Sciatic nerve (tissue), 2 donors: ENCODE results near the gene ABCG1. TPM values are rescaled to one million over a fixed set of nuclear protein-coding genes. Genes with fewer than 3 reads are reported as not detected.
A peak's percentile ranks its signal among the peaks of the same experiment; 100 is the strongest.
"Not testable (repeated sequence)": the region's sequence is repeated elsewhere in the genome, so short reads cannot be mapped to it uniquely, and the experiment has no call there.

Source experiments
- ATAC-seq: fragments of 200-7000 bp; cut with Tn5 transposase; one replicate; pipeline ENCODE4 v1.9.1; 2020; ENCODE audit warnings: mild to moderate bottlenecking, moderate library complexity
- DNase-seq: peaks from one replicate; pipeline ENCODE4 v3.0.0-alpha.2; 2020; ENCODE audit warnings: low spot score
- intact Hi-C: fragments of 100-400 bp; cut with DNase I; formaldehyde crosslinking; loops from one replicate; pipeline ENCODE4 v1.14.2; 2022
- total RNA-seq: library from RNA; stranded (reverse); fragmentation: NEBNext Ultra II Directional; extraction: Animal tissue kit (Norgen Biotek cat#: 25700); gene quantifications from one replicate; pipeline ENCODE4 v1.2.1, GENCODE V29; 2021
- donor health status: DM: no; HTN: no; CAD: no.
- donor health status: DM: no; HTN: no; CAD: no.

ABCG1 gene
- total RNA-seq, 1 donor from 2014 or later, result 44.2 TPM

DNA sequence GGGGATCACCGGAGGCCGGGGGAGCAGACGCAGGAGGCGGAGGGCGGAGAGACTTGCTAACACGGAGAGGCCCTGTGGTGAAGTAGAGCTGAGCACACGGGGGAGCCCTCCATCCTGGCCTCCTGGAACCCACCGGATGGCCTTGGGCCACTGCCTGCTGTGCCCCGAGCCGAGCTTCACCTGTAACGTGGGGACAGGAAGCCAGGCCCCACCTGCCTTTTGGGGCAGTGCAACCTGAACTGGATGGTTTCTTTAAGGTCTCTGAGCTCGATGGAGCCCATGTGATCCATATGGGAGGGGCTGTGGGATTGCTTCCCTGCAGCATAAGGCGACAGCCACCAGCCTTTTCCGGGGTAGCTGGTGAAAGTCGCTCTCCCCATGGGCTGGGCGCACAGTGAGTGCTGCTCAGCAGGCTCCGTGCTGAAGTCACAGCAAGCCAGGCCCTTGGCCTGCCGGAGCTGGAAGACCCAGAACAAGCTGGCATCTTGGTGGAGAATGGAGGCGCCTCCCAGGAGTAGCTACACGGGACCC lies 60.5 kb downstream of the ABCG1 start:
- no peak for DNase-seq
- intact Hi-C loops, result no loop called here

DNA sequence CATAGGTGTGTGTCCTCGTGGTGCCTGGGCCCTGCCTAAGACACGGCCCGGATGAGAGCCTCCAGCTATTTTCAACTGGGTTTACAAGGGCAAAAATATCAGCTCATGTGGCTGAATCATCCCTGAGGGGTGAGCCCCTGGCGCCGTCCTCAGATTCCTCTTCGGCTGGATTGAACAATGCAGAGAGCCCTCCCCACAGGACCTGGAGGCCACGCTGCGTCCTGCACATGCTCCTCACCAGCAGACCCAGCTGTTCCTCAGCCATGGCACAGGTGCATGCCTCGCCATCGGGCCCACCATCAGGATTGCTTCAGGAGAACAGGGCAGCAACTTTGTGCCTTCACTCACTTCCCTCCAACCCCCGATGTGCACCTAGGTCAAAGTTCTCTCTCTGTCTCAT lies 60.9 kb downstream of the ABCG1 start:
- ATAC-seq (no peak), DNase-seq (no peak)
- intact Hi-C loops, result no loop called here

More for the DNA sequence above, 60.5 kb downstream of the ABCG1 start:
- ATAC-seq, result no peak

DNA sequence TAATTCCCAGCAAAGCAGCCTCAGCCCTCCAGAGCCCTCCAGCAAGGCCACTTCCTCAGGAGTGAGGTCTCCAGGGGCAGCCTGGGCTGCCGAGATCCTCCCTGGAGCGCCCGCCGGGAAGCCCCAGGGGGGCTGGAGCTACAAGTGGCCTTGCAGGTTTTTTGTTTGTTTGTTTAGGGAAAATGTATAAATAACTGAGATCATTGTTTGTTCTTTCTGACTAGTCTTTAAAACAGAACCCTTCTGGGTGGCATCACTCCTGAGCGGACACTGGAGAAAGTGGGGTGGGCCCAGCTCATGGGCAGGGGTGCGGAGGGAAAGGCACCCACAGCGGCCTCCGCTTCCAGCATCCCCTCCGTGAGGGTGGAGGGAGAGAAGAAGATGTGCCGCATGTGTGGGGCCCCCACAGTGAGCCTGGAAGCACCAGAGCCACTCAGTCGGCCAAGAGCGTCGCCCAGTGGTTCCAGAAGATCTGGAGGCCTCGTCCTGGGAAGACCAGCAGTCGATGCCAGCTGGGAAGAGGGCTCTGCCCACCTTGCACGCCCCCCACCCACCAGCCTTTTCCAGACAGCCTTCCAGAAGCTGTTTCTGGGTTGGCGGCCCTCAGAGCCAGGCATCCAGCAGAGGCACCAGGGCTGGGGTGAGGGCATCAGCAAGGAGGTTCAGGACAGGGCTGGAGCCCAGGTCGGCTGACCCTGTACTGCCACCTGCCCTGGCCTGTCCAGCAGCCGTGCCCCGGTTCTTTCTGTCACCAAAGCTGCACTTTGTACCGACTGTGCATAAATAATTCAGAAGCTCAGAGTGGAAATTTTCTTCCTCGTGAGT lies 61.6 kb downstream of the ABCG1 start:
- DNase-seq, result no peak
- intact Hi-C loops, result no loop called here
- no peak for ATAC-seq

DNA sequence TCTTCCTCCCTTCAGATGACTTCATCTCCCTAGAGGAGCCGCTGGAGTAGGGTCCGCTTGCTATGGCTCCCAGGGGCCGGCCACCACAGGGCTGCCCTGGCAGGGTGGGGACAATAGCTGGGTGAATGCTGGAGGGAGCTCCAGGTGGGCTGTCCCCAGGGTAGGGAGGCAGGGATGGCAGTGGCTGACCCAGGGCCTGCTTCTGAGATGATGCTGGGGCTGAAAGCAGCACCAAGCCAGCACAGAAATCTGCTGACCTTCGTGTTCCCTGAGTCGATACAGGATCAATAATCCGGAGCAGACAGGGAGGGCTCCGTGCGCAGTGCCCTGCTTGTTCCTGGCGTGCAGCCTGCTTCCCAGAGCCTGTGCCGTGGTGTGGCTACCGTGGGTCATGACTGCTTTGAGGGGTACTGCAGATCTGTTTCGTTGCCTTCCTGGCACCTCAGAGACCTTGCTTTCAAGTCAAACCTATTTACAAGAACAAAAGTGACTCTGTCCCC lies 62.3 kb downstream of the ABCG1 start:
- DNase-seq, result no peak
- intact Hi-C loops, result no loop called here
- ATAC-seq, result peak; percentile 23

DNA sequence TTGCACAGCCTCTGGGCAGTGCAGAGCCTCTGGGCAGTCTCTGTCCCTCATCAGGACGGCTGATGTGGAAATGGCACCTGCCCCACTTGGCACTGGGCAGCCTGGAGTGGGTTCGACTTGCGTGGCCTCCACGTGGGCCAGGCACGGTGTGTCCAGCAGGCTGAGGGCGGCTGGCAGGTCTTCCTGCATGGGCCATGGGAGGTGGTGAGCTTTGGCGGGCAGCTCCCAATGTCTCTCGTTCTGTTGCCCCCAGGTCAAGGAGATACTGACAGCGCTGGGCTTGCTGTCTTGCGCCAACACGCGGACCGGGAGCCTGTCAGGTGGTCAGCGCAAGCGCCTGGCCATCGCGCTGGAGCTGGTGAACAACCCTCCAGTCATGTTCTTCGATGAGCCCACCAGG lies 63.1 kb downstream of the ABCG1 start:
- no peak for ATAC-seq
- DNase-seq, result no peak
- intact Hi-C loops, result no loop called here

DNA sequence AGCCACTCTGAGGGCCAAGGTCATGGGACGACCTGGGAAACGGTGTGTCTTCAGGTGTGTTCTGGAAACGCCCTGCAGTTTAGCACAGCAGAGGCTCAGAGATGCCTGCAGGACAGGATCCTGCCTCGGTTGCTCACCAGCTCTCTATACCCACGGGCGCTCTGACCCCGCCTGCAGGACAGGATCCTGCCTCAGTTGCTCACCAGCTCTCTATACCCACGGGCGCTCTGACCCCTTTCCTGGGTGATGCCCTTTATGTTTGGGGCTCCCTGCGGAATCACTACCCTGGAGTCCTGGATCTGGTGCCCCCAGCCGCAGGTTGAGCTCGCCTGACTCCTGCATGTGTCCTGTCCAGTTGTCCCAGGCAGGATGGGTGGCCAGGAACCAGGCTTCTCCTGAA lies 63.8 kb downstream of the ABCG1 start:
- intact Hi-C loops, result no loop called here
- no peak for DNase-seq
- no peak for ATAC-seq

DNA sequence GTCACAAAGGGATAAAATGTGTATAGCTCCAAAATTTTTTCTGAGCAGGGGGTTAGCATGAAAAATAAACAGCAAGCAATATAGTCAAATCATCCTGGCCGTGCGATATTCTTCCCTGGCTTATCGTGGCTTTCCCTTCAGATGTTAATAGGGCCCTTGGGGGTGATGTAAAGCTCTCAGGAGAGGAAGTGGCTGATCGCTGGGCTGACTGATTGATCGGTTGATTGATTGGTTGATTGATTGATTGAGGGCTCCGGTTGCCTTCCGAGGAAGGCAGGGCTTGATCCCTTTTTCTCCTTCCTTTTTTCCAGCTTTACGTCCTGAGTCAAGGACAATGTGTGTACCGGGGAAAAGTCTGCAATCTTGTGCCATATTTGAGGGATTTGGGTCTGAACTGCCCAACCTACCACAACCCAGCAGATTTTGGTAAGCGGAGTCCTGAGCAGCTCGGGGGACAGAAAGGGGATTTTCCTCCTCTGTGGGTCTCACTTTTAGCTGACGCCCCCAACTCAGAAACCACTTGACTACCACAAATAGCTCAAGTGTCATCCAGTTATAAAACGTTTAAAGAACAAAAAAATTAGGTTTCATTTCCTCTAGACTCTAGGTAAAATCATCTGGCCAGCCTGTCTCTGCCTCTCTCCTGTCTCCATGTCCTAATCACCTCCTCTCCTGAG lies 66.8 kb downstream of the ABCG1 start:
- intact Hi-C loops, result no loop called here
- ATAC-seq (no peak), DNase-seq (no peak)

DNA sequence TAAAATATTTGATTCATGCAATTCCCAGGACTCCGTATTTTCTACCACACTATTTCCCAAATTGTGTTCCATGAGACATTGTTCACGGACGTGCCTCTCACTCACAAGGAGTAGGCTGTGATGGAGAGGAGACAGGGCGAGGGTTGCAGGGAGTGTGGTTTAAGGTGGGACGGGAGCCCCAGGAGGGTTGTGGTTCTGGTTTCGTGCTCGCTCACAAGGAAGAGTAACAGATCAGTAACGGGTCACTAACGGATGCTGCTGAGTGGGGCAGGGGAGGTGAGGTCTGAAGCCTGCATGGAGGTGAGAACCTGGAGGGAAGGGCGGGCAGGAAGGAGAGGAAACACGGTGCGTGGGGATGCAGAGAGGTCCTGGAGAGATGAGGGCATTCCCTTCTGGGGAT lies 67.5 kb downstream of the ABCG1 start:
- intact Hi-C loops, result no loop called here
- ATAC-seq (no peak), DNase-seq (no peak)

DNA sequence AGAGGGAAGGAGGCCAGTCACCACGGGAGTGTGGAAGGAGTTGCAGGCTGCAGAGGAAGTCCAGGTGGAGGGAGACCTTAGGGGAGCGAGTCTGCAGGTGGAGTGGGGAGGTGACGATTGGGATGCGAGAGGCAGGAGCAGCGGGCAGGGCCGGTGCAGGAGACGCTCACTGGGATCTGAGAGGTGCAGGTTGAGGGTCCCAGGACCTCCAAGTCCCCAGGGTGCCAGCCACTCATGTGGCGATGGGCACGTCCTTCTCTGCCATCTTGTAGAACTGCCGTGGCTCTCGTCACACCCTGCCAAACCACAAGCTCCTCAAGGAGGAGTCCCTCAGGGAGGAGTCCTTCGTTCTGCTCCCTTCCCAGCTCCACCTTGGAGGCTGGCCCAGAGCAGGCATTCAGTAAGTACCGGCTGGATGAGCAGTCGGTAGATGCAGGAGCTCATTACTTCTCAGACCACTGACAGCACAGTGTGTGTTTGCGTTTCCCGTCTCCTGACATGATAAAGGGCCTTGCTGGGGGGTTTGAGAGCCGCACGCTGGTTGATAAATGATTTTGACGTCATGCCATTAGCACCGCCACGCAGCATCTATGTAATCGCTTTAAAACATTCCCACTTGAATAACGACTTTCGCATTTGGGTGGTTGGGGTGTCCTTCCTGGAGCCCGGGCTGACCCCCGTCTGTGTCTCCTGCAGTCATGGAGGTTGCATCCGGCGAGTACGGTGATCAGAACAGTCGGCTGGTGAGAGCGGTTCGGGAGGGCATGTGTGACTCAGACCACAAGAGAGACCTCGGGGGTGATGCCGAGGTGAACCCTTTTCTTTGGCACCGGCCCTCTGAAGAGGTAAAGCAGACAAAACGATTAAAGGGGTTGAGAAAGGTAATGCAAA lies 68.5 kb downstream of the ABCG1 start:
- intact Hi-C loops, result no loop called here
- ATAC-seq (no peak), DNase-seq (no peak)

DNA sequence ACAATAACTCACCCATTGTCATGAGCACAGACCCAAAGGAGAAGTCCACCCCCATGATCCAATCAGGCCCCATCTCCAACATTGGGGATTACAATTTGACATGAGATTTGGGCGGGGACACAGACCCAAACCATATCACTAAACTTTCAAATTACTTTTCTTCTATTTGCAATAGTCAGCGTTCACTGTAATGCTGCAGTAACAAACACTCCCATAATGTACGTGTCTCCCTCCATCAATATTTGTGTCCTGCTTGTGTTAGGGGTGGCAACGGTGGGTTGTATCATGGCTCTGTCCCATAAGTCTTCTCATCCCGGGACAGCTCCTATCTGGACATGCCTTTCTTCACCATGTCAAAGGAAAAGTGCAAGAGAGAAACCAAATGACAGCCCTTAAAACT lies 70.0 kb downstream of the ABCG1 start:
- DNase-seq, result no peak
- ATAC-seq, result no peak
- intact Hi-C loops, result no loop called here

DNA sequence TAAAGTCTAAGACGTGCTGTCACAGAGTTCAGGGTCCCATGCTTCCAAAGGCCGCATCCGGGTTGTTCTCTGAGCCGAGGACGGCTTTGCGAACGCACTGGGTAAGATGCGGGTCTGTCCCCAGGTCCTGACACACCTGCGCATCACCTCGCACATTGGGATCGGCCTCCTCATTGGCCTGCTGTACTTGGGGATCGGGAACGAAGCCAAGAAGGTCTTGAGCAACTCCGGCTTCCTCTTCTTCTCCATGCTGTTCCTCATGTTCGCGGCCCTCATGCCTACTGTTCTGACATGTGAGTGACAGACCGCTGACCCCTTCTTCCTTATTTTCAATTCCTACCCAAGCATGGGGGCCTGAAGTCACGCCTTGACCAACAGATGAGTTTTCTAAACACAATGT lies 71.0 kb downstream of the ABCG1 start:
- intact Hi-C loops, result no loop called here
- ATAC-seq, result peak; percentile 58

DNA sequence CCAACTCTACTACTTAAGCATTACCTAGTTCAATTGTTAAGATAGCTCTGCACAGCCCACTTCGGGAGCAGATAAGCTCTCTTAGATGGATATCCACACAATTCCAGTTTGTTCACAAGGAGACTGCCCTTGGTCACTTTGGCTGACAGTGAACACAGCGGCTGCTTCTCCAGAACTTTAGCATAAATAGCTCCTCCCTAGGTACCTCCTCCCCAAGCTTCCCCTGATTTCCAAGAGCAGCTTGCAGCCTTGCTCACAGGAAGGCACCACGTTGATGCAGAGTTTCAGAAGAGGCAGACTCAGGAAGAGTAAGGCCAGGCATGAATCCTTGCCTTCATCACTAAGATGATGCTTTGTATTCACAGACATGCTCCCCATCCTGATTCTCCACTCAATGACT lies 71.6 kb downstream of the ABCG1 start:
- no peak for DNase-seq
- no peak for ATAC-seq
- intact Hi-C loops, result no loop called here

More for the DNA sequence above, 71.0 kb downstream of the ABCG1 start:
- DNase-seq, result peak; percentile 76

DNA sequence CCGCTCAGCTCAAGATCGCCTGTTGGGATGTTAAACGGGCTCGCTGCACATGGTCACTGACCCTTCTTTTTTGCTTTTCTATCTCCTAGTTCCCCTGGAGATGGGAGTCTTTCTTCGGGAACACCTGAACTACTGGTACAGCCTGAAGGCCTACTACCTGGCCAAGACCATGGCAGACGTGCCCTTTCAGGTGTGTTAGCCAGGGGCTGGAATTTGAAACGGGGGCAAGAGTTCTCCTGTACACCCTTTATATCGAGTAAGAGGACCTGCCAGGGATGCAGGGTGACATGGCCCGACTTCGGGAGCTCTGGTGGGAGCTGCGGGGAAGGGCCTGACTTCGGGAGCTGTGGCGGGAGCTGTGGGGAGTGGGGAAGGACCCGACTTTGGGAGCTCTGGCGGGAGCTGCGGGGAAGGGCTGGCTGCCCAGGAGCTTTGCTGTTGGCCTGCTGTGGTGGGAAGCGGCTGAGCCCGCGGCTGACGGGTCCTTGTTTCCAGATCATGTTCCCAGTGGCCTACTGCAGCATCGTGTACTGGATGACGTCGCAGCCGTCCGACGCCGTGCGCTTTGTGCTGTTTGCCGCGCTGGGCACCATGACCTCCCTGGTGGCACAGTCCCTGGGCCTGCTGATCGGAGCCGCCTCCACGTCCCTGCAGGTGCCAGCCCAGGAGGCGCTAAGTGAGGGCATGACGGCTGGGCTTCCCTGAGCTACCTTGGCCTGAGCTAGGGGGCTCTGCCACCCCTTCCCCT lies 72.2 kb downstream of the ABCG1 start:
- intact Hi-C loops, result no loop called here
- ATAC-seq, result no peak
- DNase-seq, result no peak

DNA sequence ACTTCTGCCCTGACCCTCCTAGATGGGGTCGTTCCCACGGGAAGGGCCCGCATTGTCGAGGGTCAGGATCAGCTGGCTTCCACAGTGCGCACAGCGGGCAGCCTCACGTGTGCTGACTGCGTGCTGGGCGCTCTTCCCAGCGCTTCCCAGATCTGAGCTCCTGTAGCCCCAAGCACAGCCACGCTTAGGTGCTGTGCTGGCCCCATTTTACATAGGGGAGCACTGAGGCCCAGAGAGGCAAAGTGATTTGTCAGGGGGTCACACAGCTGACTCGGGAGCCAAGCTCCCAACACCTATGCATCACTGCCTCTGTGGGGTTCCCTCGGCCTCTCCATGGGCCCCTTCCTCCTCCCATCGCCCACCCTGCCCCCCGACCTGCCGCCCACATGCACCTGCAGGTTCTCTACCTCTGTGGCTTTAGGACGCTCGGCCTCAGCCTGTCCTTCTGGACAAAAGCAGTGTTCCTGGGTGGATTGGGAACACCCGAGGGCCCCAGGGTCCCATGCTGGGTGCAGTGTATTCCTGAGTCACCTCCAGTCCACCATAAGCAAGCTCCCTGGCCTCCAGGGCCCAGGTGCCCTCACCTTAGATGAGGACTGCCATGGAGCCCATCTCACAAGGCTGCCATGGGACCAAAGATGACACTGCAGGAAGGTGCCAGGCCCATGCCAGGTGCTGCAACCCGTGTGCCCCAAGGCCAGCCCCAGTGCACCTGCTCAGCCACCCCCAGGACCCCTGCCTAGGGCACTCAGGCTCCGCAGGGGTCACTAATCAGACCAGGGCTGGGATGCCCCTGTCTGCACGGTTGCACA lies 73.0 kb downstream of the ABCG1 start:
- ATAC-seq (no peak), DNase-seq (no peak)
- intact Hi-C loops, result no loop called here

DNA sequence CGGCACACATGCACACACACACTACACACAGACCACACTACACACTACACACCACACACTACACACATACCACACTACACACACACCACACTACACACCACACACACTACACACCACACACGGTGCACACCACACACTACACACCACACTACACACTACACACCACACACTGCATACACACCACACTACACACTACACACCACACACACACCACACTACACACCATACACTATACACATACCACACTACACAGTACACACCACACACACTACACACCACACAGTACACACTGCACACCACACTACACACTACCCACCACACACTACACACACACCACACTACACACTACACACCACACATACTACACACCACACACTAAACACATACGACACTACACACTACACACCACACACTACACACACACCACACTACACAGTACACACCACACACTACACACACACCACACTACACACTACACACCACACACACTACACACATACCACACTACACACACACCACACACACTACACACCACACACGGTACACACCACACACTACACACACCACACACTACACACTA lies 73.7 kb downstream of the ABCG1 start:
- ATAC-seq, intact Hi-C loops, DNase-seq: not testable (repeated sequence)

DNA sequence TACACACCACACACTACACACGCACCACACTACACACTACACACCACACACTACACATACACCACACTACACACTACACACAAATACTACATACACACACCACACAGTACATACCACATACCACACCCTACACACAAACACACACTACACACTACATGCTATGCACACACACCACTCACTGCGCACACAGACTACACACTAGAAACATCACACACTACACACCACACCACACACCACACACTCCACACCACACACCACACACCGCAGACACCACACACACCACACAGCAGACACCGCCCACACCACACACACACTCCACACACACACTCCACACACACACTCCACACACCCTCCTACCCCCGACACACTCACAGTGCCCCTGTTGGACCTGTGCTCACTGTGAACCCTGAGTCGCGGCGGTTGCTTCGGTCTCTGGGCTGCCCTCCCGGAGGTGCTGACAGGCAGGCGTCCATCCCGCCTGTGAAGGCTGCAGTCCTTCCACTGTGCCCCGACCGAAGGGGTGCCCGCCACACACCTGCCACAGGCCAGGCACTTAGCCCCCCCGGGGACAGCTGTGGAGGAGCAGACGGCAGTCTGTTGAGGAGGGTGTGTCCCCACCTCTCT lies 74.8 kb downstream of the ABCG1 start:
- DNase-seq (no peak), ATAC-seq (no peak)
- intact Hi-C loops, result no loop called here

DNA sequence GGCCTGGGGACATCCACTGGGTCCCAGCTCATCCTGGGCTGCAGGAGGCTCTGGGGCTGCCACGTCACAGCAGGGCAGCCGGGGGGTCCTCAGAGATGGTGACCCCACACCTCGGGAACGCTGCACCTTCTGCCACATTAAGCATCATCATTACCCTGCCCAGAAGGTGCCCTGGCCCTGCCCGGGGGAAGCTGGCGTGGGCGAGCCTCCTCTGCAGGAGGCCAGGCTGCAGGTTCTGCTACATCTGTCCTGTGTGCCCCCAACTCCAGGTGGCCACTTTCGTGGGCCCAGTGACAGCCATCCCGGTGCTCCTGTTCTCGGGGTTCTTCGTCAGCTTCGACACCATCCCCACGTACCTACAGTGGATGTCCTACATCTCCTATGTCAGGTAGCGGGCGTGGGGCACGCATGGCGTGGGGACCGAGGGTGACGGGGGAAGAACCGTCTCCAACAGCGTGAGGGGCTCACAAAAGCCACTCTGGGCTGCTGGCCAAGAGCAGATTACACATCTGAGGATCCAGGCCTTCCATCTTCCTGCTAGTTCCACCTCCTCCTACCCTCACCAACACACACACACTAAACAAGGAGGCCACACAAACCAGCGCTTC lies 75.4 kb downstream of the ABCG1 start:
- DNase-seq (no peak), ATAC-seq (no peak)
- intact Hi-C loops, result no loop called here
